Sigmoid colon (tissue), 7 donors: Measurements from ENCODE around the gene KCTD2. TPM values are rescaled to one million over a fixed set of nuclear protein-coding genes. Genes with fewer than 3 reads are reported as not detected.

Experiments used
- DNase-seq: peaks from one replicate; pipeline ENCODE4 v3.0.0-alpha.2; 2019
- H3K27ac ChIP-seq, 4 donors: fragments of 200-600 bp; sonication (generic); one replicate each; pipeline ENCODE4 v1.5.1; 2016 to 2019; ENCODE audit warnings: mild to moderate bottlenecking in 1 of 4
- H3K27me3 ChIP-seq, 3 donors: fragments of 200-600 bp; sonication (generic); one replicate each; pipeline ENCODE4 v1.5.1; 2019; ENCODE audit warnings: mild to moderate bottlenecking in 1 of 3
- H3K36me3 ChIP-seq, 4 donors: fragments of 200-600 bp; sonication (generic); one replicate each; pipeline ENCODE4 v1.5.1; 2016 to 2019
- H3K4me1 ChIP-seq, 4 donors: fragments of 200-600 bp; sonication (generic); one replicate each; pipeline ENCODE4 v1.5.1; 2017 to 2019
- H3K4me3 ChIP-seq, 4 donors: fragments of 200-600 bp; sonication (generic); one replicate each; pipeline ENCODE4 v1.5.1; 2017 to 2019; ENCODE audit warnings: mild to moderate bottlenecking in 2 of 4, moderate library complexity in 1 of 4
- H3K9me3 ChIP-seq, 4 donors: fragments of 200-600 bp in 3 of 4; sonication (generic) in 3 of 4; one replicate each; pipeline versions ENCODE4 v1.5.1 to v1.6.1; 2013 to 2019
- EP300 ChIP-seq, 4 donors: sonication (generic); formaldehyde crosslinking; IDR thresholded peaks; one replicate each; pipeline ENCODE4 v1.6.1; 2017; ENCODE audit warnings: antibody characterized with exemption in 4 of 4
- POLR2A ChIP-seq, 2 donors: fragments of 450-650 bp; IDR thresholded peaks; one replicate each; pipeline ENCODE4 v1.6.1; 2016; ENCODE audit warnings: antibody characterized with exemption in 2 of 2, mild to moderate bottlenecking in 2 of 2, moderate library complexity in 2 of 2
- POLR2AphosphoS5 ChIP-seq, 4 donors: sonication (generic); formaldehyde crosslinking; IDR thresholded peaks; one replicate each; pipeline ENCODE4 v1.6.1; 2017; ENCODE audit warnings: antibody characterized with exemption in 4 of 4
- WGBS, 2 donors: extraction: QIAGEN DNeasy Blood & Tissue Kit; methylation state at CpG; one replicate each; pipeline ENCODE4 v1.1.7; 2013; 5-methylcytosine and 5-hydroxymethylcytosine counted together
- intact Hi-C: fragments of 100-400 bp; cut with DNase I; formaldehyde crosslinking; loops from one replicate; pipeline ENCODE4 v1.15.1; 2023
- polyA plus RNA-seq, 3 donors: library from polyadenylated mRNA; stranded (reverse); fragments of 200-250 nt; gene quantifications; one replicate each; pipeline ENCODE4 v1.2.3, GENCODE V29; 2013
- total RNA-seq, 4 donors: library from RNA; depleted of rRNA; stranded (reverse); fragments of >200 nt; gene quantifications; one replicate each; pipeline ENCODE4 v1.1.0, GENCODE V29; 2016
- TF ChIP-seq, protein P1 (sequence below), 4 experiments: fragments of 450-650 bp in 3 of 4; fragments of 200-600 bp in 1 of 4; IDR thresholded peaks; one replicate each; pipeline ENCODE4 v1.5.1; 2016 to 2019; ENCODE audit warnings: antibody characterized with exemption in 4 of 4, mild to moderate bottlenecking in 3 of 4, moderate library complexity in 2 of 4
- donor health status: healthy with polysubstance abuse.
- donor health status: Bipolar disorder and iron deficiency.
- donor health status: healthy.

KCTD2 gene
- total and polyA plus RNA-seq, 7 donors = 12.5 to 25.5 (median 21.3) TPM

GRCh38 chr17:75061618-75062017 lies 14.6 kb downstream of the KCTD2 start:
- no peak for TF ChIP-seq EP300 (IDR thresholded peaks at IDR 0.05)
- no peak for TF ChIP-seq POLR2AphosphoS5 (IDR thresholded peaks at IDR 0.05)
- TF ChIP-seq, protein P1, sequence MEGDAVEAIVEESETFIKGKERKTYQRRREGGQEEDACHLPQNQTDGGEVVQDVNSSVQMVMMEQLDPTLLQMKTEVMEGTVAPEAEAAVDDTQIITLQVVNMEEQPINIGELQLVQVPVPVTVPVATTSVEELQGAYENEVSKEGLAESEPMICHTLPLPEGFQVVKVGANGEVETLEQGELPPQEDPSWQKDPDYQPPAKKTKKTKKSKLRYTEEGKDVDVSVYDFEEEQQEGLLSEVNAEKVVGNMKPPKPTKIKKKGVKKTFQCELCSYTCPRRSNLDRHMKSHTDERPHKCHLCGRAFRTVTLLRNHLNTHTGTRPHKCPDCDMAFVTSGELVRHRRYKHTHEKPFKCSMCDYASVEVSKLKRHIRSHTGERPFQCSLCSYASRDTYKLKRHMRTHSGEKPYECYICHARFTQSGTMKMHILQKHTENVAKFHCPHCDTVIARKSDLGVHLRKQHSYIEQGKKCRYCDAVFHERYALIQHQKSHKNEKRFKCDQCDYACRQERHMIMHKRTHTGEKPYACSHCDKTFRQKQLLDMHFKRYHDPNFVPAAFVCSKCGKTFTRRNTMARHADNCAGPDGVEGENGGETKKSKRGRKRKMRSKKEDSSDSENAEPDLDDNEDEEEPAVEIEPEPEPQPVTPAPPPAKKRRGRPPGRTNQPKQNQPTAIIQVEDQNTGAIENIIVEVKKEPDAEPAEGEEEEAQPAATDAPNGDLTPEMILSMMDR (IDR thresholded peaks at IDR 0.05) = no peak
- no peaks in the 10 kb centered on the region for H3K27me3 ChIP-seq
- no peaks in the 10 kb centered on the region for H3K9me3 ChIP-seq
- H3K4me1 ChIP-seq = peaks cover 0 to 18% (median 13%) of the 10 kb centered on the region in 4 donors
- WGBS, 2 donors = 90 to 94% methylated on average over 8 of the region's 8 CpGs
- peaks cover 20 to 53% (median 33%) of the 10 kb centered on the region in 4 donors for H3K36me3 ChIP-seq
- peak overlapping the region in 1 of 4 donors; percentile 76 for H3K27ac ChIP-seq
- no peak overlapping the region for H3K4me3 ChIP-seq
- intact Hi-C loops = loop anchor here (5.0 kb wide), 2 partner anchors 51 to 141 kb away; no protein-coding TSS in a partner anchor
- DNase-seq = no peak

- Histone ChIP-seq H3K4me3 (no peak overlapping the region), H3K27me3 (no peaks in the 10 kb centered on the region), H3K4me1 (peaks cover 0 to 18% (median 13%) of the 10 kb centered on the region in 4 donors), H3K36me3 (peaks cover 20 to 53% (median 33%) of the 10 kb centered on the region in 4 donors), H3K27ac (no peak overlapping the region), H3K9me3 (no peaks in the 10 kb centered on the region)
- intact Hi-C loops = loop anchor here (5.0 kb wide), 2 partner anchors 49 to 139 kb away; no protein-coding TSS in a partner anchor
- DNase-seq = no peak
- WGBS, 2 donors = 92 to 93% methylated on average over 13 of the region's 13 CpGs
- TF ChIP-seq POLR2AphosphoS5 (IDR thresholded peaks at IDR 0.05) (no peak), POLR2A (IDR thresholded peaks at IDR 0.05) (no peak), EP300 (IDR thresholded peaks at IDR 0.05) (no peak)
- TF ChIP-seq, protein P1 (IDR thresholded peaks at IDR 0.05) = no peak
Measured at GRCh38 chr17:75063201-75063600, 16.2 kb downstream of the KCTD2 start.

GRCh38 chr17:75063626-75064025 lies 16.6 kb downstream of the KCTD2 start:
- intact Hi-C loops = loop anchor here (5.0 kb wide), 2 partner anchors 49 to 139 kb away; no protein-coding TSS in a partner anchor
- no peak overlapping the region for H3K4me3 ChIP-seq
- H3K27me3 ChIP-seq = no peaks in the 10 kb centered on the region
- 81 to 95% methylated on average over 3 of the region's 3 CpGs for WGBS, 2 donors
- H3K27ac ChIP-seq = no peak overlapping the region
- TF ChIP-seq EP300 (IDR thresholded peaks at IDR 0.05) (no peak), POLR2A (IDR thresholded peaks at IDR 0.05) (no peak), POLR2AphosphoS5 (IDR thresholded peaks at IDR 0.05) (no peak)
- TF ChIP-seq, protein P1 (IDR thresholded peaks at IDR 0.05) = no peak
- no peaks in the 10 kb centered on the region for H3K9me3 ChIP-seq
- H3K4me1 ChIP-seq = peaks cover 0 to 18% (median 13%) of the 10 kb centered on the region in 4 donors
- H3K36me3 ChIP-seq = peaks cover 20 to 53% (median 33%) of the 10 kb centered on the region in 4 donors
- DNase-seq = no peak

DNA sequence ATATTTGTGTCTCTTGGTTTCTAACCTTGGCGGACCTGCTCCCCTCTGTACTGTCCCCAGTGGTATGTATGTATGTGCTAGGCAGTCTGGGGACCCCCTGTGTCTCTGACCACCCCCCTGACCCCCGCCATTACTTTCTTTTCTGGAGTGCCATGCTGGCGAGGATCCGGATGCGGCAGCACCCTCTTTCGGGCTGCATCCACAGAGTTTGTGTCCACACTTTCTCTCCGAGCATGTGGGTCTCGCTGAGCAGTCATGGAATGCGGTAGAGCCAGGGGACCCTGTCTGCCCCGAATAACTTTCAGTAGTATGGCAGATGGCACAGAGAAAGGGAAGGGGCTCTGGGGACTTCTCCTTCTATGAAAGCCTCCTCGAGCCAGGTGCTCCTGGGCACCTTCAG lies 17.0 kb downstream of the KCTD2 start:
- Histone ChIP-seq H3K4me1 (peaks cover 0 to 17% (median 13%) of the 10 kb centered on the region in 4 donors), H3K27ac (no peak overlapping the region), H3K9me3 (no peaks in the 10 kb centered on the region), H3K4me3 (no peak overlapping the region), H3K27me3 (no peaks in the 10 kb centered on the region), H3K36me3 (peaks cover 20 to 53% (median 33%) of the 10 kb centered on the region in 4 donors)
- WGBS, 2 donors = 94 to 96% methylated on average over 11 of the region's 11 CpGs
- no peak for DNase-seq
- intact Hi-C loops = loop anchor here (5.0 kb wide), 2 partner anchors 48 to 138 kb away; no protein-coding TSS in a partner anchor
- no peak for TF ChIP-seq EP300 (IDR thresholded peaks at IDR 0.05)
- no peak for TF ChIP-seq POLR2A (IDR thresholded peaks at IDR 0.05)
- no peak for TF ChIP-seq POLR2AphosphoS5 (IDR thresholded peaks at IDR 0.05)
- TF ChIP-seq, protein P1 (IDR thresholded peaks at IDR 0.05) = no peak
